Stimulated activated naive B cell treated with anti-CD40 and anti-IgM and Interleukin-4, amounts not matched to agents 10 μg/mL and 1 μg/mL and 100 μg/mL, for 72 hours (primary cell): Measurements from ENCODE around the gene PROK2.

Source experiments
- ATAC-seq, 2 donors: fragments of 150-1000 bp; cut with Tn5 transposase; replicated peaks; 2 replicates each; pipeline ENCODE4 v1.10.0; 2021; ENCODE audit warnings: moderate library complexity in 1 of 2
- DNase-seq: peaks from one replicate; pipeline ENCODE4 v3.0.0; 2021
- H3K27ac Mint-ChIP-seq: one replicate; pipeline ENCODE4 v1.8.0; 2022; ENCODE audit warnings: mild to moderate bottlenecking, mixed read lengths
- H3K27me3 Mint-ChIP-seq, 2 donors: one replicate each; pipeline ENCODE4 v1.8.0; 2022; ENCODE audit warnings: mixed read lengths in 2 of 2
- H3K36me3 Mint-ChIP-seq, 2 donors: one replicate each; pipeline ENCODE4 v1.8.0; 2022; ENCODE audit warnings: mixed read lengths in 2 of 2, mild to moderate bottlenecking in 1 of 2
- H3K4me1 Mint-ChIP-seq, 2 donors: one replicate each; pipeline ENCODE4 v1.8.0; 2022; ENCODE audit warnings: mixed read lengths in 2 of 2, mild to moderate bottlenecking in 1 of 2
- H3K4me3 Mint-ChIP-seq, 2 donors: one replicate each; pipeline ENCODE4 v1.8.0; 2022; ENCODE audit warnings: mild to moderate bottlenecking in 2 of 2, mixed read lengths in 2 of 2, moderate library complexity in 1 of 2
- H3K9me3 Mint-ChIP-seq, 2 donors: one replicate each; pipeline ENCODE4 v1.8.0; 2022; ENCODE audit warnings: mixed read lengths in 2 of 2, mild to moderate bottlenecking in 1 of 2

PROK2 gene

DNA sequence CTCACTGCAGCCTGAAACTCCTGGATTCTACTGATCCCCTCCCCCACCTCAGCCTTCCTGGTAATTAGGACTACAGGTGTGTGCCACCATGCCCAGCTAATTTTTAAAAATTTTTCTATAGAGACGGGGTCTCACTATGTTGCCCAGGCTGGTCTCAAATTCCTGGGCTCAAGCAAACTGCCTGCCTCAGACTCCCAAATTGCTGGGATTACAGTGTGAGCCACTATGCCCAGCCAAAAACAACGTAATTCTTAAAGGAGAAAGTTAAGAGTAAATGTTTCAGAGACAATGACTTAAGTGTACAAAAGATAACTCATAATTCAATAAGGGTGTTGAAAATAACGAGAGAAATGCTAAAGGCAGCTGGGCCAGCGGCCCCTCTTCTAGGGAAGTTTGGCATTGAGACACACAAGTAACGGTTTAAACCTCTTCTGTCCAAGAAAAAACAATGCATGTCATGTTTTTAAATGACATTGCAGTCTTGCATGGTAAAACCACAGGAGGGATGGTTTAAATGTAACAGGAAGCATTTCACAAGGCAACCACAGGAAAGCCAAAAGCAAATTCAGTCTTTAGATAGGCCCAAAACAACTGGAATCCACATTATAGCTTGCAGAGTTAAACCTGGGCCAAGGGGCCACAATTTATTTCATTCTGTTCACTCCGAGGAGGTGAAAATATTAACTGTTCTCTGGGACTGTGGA is 5.1 kb downstream of the PROK2 start:
- Mint-ChIP-seq H3K27ac (no peak overlapping the region), H3K4me3 (no peak overlapping the region), H3K27me3 (peaks cover 10 to 21% of the 10 kb centered on the region in 2 donors), H3K36me3 (no peaks in the 10 kb centered on the region), H3K9me3 (no peaks in the 10 kb centered on the region), H3K4me1 (peaks cover 3 to 9% of the 10 kb centered on the region in 2 donors)
- ATAC-seq (no peak), DNase-seq (no peak)

DNA sequence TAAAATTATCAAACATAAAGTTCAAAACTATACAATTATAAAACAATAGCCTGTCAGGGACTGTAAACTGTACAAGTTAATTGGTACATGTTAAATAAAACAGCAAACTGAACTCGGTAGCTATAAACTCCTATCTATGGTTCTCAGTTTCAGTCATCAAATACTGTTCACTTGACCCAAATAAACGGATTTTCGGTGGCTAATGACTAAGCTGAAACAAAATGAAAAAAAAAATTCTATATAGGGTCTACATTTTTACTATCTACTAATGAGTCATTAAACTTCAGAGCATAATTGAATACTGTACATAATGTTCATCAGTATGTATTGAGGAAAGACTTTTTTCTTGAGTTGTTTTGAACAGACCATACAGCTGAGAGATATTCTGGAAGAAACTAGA is 6.6 kb downstream of the PROK2 start:
- DNase-seq (no peak), ATAC-seq (no peak)
- no peak overlapping the region for H3K4me3 Mint-ChIP-seq
- H3K36me3 Mint-ChIP-seq = no peaks in the 10 kb centered on the region
- no peak overlapping the region for H3K27ac Mint-ChIP-seq
- H3K27me3 Mint-ChIP-seq = peaks cover 5 to 15% of the 10 kb centered on the region in 2 donors
- no peaks in the 10 kb centered on the region for H3K9me3 Mint-ChIP-seq
- H3K4me1 Mint-ChIP-seq = no peaks in the 10 kb centered on the region

DNA sequence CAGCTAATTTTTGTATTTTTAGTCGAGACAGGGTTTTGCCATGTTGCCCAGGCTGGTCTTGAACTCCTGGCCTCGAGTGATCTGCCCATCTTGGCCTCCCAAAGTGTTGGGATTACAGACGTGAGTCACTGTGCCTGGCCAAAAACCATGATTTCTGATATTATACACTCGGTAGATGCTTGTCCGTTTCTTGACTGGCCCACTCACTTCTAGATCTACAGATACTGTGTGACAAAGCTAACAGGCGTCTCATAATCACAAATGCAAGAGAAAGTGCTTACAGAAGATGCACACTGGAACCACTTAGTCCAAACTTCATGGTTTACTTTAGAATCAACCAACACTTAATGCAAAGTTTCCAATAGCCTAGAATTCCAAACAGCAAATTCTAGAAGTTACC is 8.4 kb downstream of the PROK2 start:
- ATAC-seq (no peak), DNase-seq (no peak)
- no peak overlapping the region for H3K27ac Mint-ChIP-seq
- H3K4me1 Mint-ChIP-seq = no peaks in the 10 kb centered on the region
- peaks cover 5 to 15% of the 10 kb centered on the region in 2 donors for H3K27me3 Mint-ChIP-seq
- no peaks in the 10 kb centered on the region for H3K9me3 Mint-ChIP-seq
- no peak overlapping the region for H3K4me3 Mint-ChIP-seq
- no peaks in the 10 kb centered on the region for H3K36me3 Mint-ChIP-seq

DNA sequence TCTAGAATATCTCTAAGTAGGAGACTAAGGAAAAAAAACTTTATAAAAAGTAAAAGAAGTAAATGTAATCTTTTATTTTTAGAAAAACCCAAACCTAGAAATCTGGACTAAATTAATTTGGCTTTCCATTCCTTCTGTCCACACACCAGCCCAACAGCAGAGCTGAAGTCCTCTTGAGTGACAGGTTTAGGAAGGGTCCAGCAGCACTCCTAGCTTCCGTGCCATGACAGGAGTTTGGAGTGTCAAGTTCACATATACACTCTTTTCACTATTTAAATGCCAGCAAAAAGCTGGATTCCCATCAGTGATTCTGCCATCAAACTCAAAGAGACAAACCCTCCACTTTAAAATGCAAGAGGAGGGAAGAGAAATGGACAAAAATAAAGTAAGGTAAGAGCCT is 13.1 kb downstream of the PROK2 start:
- DNase-seq (no peak), ATAC-seq (no peak)
- Mint-ChIP-seq H3K4me1 (no peaks in the 10 kb centered on the region), H3K4me3 (no peak overlapping the region), H3K36me3 (no peaks in the 10 kb centered on the region), H3K27me3 (peaks cover 4 to 16% of the 10 kb centered on the region in 2 donors), H3K9me3 (no peaks in the 10 kb centered on the region), H3K27ac (no peak overlapping the region)

DNA sequence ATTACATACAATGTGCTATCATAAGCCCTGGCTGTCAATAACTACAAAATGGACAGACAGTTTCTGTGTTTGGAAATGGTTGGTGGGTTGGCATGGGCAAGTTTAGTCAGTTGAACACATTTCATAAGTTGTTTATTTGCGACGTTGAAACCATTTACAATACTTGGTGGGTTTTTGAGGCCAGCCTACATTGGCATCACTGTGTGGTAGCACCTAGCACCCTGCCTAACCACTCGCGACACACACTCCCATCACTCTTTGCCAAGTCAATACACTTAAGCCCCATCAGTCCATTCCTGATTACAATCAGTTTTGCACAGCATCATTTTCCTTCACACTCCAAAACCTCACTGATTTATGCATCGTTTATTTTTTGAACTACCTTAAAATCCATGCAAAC is 13.8 kb downstream of the PROK2 start:
- Mint-ChIP-seq H3K9me3 (no peaks in the 10 kb centered on the region), H3K27ac (no peak overlapping the region), H3K27me3 (peaks cover 8 to 20% of the 10 kb centered on the region in 2 donors)

DNA sequence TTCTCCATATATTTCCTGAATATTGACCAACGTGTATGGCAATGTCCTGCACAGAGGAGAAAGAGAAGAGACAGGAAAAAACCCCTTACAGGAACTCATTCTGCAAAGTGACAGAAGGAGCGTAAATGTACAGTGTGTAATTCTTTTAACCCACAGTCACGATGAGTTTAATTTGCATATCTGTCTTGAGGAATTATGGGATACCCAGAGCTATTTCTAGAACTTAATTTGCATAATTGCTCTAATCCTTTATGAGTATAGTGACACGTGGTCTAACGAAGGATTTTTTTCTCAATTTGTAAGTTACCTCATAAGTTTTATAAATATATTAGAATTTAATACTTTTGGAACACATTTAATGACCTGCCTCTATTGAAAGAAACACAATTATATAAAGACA is 21.5 kb downstream of the PROK2 start:
- H3K4me1 Mint-ChIP-seq = no peaks in the 10 kb centered on the region

More for the DNA sequence above, 13.8 kb downstream of the PROK2 start:
- DNase-seq = no peak
- Mint-ChIP-seq H3K4me3 (no peak overlapping the region), H3K4me1 (no peaks in the 10 kb centered on the region), H3K36me3 (no peaks in the 10 kb centered on the region)
- no peak for ATAC-seq

DNA sequence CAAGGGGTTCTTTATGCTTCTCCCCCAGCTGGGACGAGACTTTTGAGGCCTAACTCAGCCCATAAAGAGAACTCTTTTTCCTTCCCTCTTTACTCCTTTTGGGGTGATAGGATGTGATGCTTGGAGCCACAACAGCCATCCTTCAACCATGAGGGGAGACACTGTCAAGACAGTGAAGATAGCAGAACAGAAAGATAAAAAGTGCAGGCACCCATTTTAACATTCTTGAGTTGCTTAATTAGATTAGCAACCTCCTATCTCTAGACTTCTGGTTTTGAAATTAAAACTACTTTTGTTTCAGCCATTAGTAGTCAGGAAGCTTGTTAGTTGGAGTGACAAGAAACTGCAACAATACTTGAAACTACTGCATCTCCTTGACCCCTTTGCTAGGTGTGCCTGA is 24.8 kb downstream of the PROK2 start:
- ATAC-seq (no peak), DNase-seq (no peak)
- Mint-ChIP-seq H3K27ac (no peak overlapping the region), H3K36me3 (peaks cover 0 to 2% of the 10 kb centered on the region in 2 donors), H3K9me3 (no peaks in the 10 kb centered on the region), H3K4me3 (no peak overlapping the region), H3K27me3 (peaks cover 51 to 60% of the 10 kb centered on the region in 2 donors), H3K4me1 (peaks cover 2 to 4% of the 10 kb centered on the region in 2 donors)

More for the DNA sequence above, 21.5 kb downstream of the PROK2 start:
- no peak for DNase-seq
- no peaks in the 10 kb centered on the region for H3K9me3 Mint-ChIP-seq
- H3K27ac Mint-ChIP-seq = no peak overlapping the region
- no peaks in the 10 kb centered on the region for H3K36me3 Mint-ChIP-seq
- peaks cover 34 to 47% of the 10 kb centered on the region in 2 donors for H3K27me3 Mint-ChIP-seq
- no peak overlapping the region for H3K4me3 Mint-ChIP-seq
- ATAC-seq = no peak

DNA sequence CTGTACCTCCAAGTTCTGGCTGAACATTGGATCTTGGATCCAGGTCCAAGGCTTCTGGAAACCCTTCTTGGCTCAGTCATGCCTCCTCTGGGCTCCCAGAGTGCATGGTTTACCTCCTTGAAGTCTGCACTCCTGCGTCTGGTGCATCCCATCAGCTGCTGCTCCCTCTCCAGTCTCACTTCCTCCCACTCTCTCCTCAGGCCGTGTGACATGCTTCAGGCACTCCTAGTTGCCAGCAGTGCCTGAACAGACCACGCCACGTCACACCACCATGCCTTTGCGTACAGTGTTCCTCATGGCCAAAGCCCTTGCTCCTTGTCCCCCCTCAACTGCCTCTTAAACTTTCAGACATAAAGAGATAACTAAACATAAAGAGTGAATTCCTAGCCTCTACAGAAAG is 25.5 kb downstream of the PROK2 start:
- Mint-ChIP-seq H3K4me1 (peaks cover 3 to 9% of the 10 kb centered on the region in 2 donors), H3K4me3 (no peak overlapping the region), H3K36me3 (peaks cover 0 to 3% of the 10 kb centered on the region in 2 donors), H3K27me3 (peaks cover 56 to 65% of the 10 kb centered on the region in 2 donors), H3K9me3 (no peaks in the 10 kb centered on the region), H3K27ac (no peak overlapping the region)
- no peak for ATAC-seq
- no peak for DNase-seq

DNA sequence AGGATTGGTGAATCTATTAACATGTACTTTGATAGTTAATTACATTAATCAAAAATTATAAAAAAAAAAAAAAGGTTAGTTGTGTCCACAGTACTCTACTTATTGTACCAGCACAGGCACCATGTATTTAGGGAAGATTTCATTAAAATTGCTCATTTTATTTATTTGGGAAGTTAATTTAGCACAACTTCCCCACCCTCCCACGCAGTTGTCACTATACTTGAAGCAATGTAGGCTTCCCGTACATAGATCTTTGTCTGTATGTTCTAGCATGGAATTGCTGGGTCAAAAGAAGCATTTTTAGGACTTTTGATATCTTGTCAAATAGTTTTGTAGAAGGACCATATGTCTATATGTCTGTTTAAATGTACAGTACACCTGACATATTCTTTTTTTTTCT is 26.9 kb downstream of the PROK2 start:
- no peak for DNase-seq
- no peaks in the 10 kb centered on the region for H3K9me3 Mint-ChIP-seq
- peaks cover 51 to 60% of the 10 kb centered on the region in 2 donors for H3K27me3 Mint-ChIP-seq
- no peak overlapping the region for H3K4me3 Mint-ChIP-seq
- ATAC-seq = no peak
- peaks cover 3 to 9% of the 10 kb centered on the region in 2 donors for H3K4me1 Mint-ChIP-seq
- no peak overlapping the region for H3K27ac Mint-ChIP-seq
- peaks cover 0 to 3% of the 10 kb centered on the region in 2 donors for H3K36me3 Mint-ChIP-seq

DNA sequence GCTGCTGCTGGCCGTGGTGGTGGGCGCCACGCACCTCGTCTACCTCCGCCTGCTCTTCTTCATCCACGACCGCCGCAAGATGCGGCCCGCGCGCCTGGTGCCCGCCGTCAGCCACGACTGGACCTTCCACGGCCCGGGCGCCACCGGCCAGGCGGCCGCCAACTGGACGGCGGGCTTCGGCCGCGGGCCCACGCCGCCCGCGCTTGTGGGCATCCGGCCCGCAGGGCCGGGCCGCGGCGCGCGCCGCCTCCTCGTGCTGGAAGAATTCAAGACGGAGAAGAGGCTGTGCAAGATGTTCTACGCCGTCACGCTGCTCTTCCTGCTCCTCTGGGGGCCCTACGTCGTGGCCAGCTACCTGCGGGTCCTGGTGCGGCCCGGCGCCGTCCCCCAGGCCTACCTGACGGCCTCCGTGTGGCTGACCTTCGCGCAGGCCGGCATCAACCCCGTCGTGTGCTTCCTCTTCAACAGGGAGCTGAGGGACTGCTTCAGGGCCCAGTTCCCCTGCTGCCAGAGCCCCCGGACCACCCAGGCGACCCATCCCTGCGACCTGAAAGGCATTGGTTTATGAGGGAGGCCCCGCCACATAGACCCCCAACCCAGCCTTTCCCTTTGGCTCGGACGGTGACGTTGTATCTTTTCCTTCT is 30.2 kb downstream of the PROK2 start:
- peaks cover 3 to 9% of the 10 kb centered on the region in 2 donors for H3K4me1 Mint-ChIP-seq
- DNase-seq = no peak
- H3K4me3 Mint-ChIP-seq = peak overlapping the region; percentile 71 to 79
- peaks cover 0 to 3% of the 10 kb centered on the region in 2 donors for H3K36me3 Mint-ChIP-seq
- H3K27me3 Mint-ChIP-seq = peaks cover 55 to 65% of the 10 kb centered on the region in 2 donors
- no peak for ATAC-seq
- peak overlapping the region; percentile 75 for H3K27ac Mint-ChIP-seq
- H3K9me3 Mint-ChIP-seq = peaks cover 0 to 1% of the 10 kb centered on the region in 2 donors

DNA sequence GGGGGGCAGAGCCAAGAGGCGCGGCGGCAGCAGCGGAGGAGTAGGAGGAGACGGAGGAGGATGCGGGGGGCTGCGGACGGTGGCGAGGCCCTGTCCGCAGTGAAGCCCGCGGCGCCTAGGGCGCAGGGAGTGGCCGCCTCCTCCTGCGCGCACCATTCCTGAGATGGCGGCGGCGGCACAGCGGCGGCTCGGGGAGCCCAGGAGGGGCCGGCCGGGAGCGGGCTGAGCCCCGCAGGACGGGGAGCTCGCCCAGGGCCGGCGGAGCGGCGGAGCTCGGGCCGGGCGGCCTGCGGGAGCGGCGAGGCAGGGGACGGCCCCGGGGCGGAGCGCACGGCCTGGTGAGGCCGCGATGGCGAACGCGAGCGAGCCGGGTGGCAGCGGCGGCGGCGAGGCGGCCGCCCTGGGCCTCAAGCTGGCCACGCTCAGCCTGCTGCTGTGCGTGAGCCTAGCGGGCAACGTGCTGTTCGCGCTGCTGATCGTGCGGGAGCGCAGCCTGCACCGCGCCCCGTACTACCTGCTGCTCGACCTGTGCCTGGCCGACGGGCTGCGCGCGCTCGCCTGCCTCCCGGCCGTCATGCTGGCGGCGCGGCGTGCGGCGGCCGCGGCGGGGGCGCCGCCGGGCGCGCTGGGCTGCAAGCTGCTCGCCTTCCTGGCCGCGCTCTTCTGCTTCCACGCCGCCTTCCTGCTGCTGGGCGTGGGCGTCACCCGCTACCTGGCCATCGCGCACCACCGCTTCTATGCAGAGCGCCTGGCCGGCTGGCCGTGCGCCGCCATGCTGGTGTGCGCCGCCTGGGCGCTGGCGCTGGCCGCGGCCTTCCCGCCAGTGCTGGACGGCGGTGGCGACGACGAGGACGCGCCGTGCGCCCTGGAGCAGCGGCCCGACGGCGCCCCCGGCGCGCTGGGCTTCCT is 31.0 kb downstream of the PROK2 start, which contains the start of gene GPR27:
GPR27 (plus strand) TSS at position 155 of the 909 bp plus-strand sequence; CDS start at position 350, 195 bp downstream.
- H3K27ac Mint-ChIP-seq = no peak within 1 kb of the TSS
- peaks cover 0 to 1% of the 10 kb centered on the region in 2 donors for H3K9me3 Mint-ChIP-seq
- H3K4me3 Mint-ChIP-seq = peak within 1 kb of the TSS; percentile 71 to 79
- no peak for DNase-seq
- peaks cover 3 to 9% of the 10 kb centered on the region in 2 donors for H3K4me1 Mint-ChIP-seq
- H3K36me3 Mint-ChIP-seq = peaks cover 0 to 3% of the 10 kb centered on the region in 2 donors
- ATAC-seq = peak; percentile 46 to 48
- peaks cover 48 to 57% of the 10 kb centered on the region in 2 donors for H3K27me3 Mint-ChIP-seq

DNA sequence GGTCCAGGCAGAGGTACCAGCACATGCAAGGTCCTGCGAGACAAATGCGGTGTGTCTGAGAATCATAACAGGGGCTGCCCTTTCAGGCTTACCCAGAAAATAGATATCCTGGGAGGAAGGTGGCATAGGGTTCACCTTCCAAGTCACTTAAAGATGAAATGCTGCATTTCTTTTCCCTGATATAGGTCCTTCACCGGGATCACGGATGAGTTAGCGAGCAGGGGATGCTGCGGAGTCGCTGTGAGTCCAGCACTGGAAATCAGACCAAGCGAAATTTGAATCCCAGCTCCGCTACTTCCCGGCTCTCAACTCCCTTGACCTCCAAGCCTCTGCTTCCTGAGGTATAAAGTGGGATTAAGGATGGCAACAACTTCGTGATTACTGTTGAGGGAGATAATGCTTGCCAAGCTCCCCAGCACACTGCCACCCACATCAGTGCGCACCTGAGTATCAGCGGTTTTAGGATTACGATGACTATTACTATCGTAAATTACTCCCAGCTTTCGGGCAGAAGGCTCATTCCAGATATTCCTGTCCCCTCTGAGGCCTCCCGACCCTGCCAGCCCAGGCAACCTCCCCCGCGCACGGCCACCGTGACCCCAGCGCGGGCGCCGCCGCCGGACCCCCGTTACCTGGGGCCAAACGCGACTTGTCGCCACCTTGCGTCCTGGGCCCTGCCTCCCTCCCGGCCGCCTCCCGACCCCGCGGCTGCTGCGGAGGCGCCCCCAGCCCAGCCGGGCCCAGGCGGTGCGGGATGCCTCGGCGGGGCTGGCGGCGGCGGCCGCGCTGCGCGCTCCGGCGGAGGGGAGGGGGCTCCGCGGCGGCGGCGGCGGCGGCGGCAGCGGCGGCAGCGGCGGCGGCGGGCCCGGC is 31.9 kb downstream of the PROK2 start:
- Mint-ChIP-seq H3K9me3 (peaks cover 0 to 1% of the 10 kb centered on the region in 2 donors), H3K36me3 (peaks cover 0 to 3% of the 10 kb centered on the region in 2 donors), H3K4me3 (peak overlapping the region; percentile 32 to 73), H3K27me3 (peaks cover 53 to 60% of the 10 kb centered on the region in 2 donors), H3K27ac (no peak overlapping the region), H3K4me1 (peaks cover 3 to 9% of the 10 kb centered on the region in 2 donors)
- ATAC-seq = peak in 1 of 2 donors; percentile 10
- no peak for DNase-seq

DNA sequence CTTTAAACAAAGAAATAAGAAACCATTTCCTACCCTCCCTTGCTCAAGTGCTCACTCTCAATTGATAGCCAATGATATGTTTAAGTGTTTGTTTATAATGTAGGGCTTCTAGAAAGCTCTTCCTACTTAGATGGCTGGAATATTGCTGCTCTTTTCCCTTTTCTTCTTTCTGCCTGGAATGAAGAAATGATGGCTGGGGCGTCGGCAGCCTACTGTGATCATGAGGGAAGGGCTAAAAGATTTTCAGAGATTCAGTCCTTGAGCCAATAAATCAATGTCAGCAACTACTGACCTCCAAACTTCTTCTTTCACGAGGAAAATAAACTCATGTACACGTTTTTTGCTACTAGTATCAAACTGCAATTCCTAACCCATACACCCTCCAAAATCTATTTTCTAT is 33.3 kb downstream of the PROK2 start:
- DNase-seq (no peak), ATAC-seq (no peak)
- Mint-ChIP-seq H3K27ac (no peak overlapping the region), H3K9me3 (peaks cover 0 to 3% of the 10 kb centered on the region in 2 donors), H3K4me3 (no peak overlapping the region), H3K27me3 (peaks cover 46 to 52% of the 10 kb centered on the region in 2 donors), H3K36me3 (peaks cover 0 to 3% of the 10 kb centered on the region in 2 donors), H3K4me1 (peaks cover 3 to 9% of the 10 kb centered on the region in 2 donors)
